HG03108 (cell line): ENCODE data around the gene BCL10.

Experiments
- ATAC-seq: cut with Tn5 transposase; IDR thresholded peaks from one replicate; pipeline ENCODE4 v1.9.1; 2021; ENCODE audit warnings: moderate library complexity; ENCODE audit not compliant: unreplicated experiment

The BCL10 gene

DNA sequence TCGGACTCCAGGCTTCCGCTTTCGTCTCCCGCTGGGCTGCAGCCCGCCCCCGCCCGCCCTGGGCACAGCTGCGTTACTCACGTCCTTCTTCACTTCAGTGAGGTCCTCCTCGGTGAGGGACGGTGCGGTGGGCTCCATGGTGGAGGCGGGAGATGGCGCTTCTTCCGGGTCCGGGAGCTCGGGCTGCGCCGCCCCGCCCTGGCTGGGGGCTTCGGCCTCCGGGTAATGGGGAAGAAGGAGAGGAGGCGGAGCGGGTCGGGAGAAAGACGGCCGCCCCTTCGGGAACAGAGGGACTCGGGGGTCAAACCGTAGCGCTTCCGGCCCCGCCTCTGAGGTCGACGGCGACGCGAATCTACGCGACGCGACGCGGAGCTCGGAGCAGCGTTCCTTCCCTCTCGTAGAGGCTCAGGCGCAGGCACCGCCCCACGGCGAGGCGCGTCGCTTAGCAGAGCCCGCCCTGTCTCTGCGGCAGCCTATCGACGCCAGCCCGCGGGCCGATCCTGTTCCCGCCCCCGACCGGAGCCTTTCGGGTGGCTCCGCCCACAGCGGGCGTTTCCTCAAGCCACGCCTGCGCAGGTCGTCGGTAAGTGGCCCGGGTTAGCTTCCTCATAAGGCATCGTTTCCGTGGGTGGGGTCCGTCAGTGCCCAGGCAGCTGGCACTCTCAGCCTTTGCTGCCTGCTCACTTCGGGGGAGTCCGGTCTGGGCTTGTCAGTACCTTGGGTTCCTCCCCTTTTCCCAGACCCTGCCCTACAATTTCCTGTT lies at the start of gene BCL10:
TSS of gene BCL10 (minus strand) at position 418 of the 763 bp plus-strand sequence. CDS start at position 138, 280 bp downstream.
- peak; percentile 96 for ATAC-seq

DNA sequence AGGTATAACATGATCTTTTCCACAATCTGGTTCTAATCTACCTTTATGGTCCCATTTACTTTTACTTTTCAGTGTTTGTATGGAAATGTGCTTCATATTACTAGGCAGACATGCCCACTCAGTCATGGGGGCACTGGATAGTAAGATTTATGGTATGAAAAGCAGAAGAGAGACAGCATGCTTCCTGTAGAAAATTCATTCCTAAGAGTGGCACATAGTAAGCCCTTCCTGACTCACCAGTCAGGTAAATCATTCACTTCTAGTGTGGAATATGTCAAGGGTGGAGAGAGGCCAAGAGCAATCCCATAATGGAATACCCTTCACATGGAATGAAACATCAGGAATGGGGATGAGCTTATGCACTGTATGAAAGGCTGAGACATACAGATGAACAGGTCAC lies 49.5 kb upstream of the BCL10 start:
- no peak for ATAC-seq

DNA sequence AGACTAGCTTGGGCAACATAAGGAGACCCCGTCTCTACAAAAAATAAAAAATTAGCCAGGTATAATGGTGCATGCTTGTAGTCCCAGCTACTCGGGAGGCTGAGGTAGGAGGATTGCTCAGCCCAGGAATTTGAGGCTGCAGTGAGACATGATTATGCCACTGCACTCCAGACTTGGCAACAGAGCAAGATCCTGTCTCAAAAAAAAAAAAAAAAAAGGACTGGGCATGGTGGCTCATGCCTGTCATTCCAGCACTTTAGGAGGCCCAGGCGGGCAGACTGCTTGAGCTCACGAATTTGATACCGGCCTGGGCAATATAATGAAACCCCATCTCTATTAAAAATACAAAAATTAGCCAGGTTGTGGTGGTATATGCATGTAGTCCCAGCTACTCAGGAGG lies 47.3 kb upstream of the BCL10 start:
- ATAC-seq, result no peak

DNA sequence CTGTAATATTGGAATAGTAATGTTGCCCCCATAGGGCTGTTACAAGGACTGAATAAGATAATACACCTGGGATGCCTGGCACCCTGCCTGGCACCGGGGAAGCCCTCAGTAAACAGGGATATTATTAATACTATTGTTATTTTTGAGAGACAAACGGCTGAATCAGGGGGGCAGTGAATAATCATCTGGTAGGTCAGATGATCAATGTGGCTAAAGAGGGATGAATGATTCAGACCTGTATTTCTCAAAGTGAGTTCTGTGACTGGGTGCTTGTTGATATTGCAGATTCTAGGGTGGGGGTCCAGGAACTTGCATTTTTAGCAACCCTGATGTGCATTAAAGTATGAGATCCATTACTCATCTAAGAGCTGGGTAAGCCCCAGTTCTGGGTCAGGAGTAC lies 46.2 kb upstream of the BCL10 start:
- no peak for ATAC-seq

DNA sequence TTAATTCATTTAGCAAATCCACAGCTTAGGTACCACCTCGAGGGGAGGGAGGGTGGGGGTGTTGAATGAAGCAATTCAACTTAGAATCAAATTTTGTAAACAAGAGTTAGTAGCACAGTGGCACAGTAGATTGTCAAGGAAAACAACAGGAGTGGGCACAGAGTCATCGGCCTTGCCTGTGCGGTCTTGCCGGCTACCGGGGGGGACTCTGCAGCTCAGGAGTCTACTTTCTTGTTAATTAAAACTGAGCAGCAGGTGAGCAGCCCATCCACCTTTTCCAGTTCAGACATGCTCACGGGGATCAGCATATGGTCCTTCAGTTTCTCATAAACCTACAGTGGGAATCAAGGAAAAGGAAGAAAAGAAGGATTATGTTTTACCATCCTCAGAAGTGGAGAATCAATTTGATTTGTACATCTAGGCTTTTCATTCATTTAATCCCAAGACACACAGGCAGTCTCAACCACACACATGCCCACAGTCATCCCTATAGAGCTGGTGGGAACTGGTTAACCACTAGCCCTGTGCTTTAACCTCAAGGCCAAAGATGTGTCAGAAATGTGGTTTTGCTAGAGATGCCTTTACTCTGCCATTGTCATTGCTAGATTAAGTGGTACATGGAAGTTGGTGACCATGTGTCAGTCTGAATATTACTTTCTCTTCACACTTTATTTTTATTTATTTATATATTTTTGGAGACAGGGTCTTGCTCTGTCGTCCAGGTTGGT lies 45.0 kb upstream of the BCL10 start:
- ATAC-seq, result no peak

DNA sequence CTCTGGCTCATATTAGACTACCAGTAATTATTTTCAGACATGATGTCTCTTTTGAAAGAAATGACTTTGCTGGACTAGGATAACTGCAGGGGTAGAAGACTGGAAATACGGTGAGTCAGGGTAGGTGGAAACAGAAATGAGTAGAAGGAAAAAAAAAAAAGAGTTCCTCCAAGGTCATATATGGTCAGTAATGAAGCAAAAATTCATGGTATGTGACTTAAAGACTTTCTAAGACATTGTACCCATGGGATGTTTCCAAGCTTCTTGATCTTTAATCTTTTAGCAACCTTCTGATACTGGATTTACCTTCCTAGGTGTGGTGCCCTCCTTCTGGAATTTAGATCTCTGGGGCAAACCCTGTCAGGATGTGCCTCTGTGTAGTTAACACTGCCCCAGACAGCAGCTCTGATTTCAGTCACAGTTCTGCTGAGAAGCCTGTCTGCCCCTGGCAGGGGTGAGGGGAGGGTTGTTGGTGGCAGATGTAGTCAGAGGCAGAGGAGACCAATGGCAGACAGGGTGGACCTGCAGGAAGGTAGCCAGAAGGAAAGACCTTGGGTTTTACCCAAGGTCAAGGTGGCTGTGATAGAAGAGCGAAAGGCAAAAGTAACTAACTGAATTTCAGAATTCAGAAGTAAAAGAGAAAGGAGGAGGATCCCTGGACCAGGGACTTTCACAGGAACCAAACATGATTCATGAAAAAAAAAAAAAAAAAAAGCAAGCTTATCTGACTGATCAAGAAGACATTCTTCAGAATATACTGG lies 44.1 kb upstream of the BCL10 start:
- ATAC-seq, result no peak

DNA sequence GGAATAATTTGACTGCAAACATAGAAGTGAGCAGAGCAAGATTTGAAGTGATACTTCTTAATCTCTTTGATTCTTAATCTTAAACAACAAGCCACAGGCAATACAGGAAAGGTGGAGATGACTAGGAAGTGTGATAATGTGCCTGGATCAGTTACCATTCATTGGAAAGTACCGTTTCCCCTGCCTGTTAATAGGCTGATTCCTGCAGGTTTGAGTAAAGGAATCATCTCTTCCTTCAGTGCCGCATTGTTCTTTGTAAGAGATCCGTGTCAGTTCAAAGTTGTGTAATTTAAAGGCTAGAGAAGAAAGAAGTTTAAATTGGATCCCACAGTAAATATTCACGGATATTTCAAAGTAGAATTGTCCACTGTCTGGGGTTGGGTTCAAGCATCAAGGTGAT lies 43.5 kb upstream of the BCL10 start:
- no peak for ATAC-seq

DNA sequence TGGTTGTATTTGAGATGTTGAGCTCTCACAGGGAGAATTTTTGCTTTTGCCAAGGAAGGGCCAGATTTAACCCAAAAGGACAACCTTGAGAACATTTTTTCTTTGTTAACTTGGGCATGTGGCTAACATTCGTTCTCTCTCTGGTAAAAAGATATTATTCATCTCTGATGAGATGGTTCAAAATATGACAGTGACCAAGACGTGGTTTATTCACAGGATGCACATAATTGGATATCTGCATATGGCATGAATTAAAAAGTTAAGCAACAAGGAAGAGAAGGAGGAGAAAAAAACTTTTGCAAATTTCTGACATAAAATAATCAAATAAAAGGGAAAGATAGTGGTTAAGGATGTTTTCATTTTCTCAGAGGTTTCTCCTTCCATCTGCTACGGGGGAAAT lies 43.1 kb upstream of the BCL10 start:
- no peak for ATAC-seq

DNA sequence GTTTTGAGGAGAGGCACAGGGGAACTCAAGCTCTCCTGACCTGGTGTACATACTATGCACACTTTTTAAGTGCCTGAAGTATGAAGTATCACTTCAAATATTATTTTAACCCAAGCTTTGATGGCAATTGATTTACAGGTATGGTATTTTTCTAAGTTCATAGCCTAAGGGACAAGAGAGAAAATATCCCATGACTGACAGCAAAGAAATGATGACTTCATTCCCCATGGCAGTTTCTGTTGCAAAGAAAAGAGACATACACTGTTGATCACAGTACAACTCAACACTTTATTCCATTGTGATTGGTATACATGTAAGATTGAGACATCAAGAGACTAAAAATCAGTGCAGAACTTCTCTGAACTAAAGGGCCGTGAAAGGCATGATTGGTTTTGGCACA lies 41.8 kb upstream of the BCL10 start:
- no peak for ATAC-seq

DNA sequence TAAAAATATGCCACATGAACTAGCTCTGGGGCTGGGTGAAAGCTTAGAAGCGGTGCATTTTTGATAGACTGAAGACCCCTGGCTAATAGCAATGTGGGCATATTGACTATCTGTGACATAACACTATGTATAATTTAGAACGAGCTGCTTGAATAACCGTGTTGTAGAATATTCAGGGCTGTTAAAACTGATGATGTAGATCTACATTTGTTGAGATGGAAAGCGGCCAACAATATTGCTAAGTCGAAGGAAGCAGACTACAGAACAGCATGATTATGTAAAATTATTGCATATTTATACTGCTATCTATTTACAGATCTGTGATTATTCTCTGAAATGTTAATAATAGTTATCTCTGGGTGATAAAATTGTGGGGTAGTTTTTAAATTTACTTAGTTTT lies 41.1 kb upstream of the BCL10 start:
- ATAC-seq, result no peak

DNA sequence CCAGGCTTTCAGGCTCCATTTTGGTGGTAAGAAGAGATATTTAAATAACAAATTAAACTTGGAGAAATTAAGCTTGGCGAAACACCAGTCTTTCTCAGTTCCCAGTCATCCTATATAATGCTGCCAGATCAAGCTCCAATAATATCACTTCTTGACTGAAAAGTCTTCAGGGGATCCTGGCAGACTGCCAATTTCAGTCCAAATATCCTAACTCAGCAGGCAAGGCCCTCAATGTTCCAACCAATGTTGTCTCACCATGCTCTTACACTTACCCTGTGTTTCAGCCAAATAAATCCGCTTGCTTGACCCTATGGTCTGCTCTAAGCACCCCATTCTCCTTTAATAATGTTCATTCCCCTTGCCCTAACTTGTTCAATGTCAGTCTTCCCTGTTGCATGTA lies 39.9 kb upstream of the BCL10 start:
- no peak for ATAC-seq

DNA sequence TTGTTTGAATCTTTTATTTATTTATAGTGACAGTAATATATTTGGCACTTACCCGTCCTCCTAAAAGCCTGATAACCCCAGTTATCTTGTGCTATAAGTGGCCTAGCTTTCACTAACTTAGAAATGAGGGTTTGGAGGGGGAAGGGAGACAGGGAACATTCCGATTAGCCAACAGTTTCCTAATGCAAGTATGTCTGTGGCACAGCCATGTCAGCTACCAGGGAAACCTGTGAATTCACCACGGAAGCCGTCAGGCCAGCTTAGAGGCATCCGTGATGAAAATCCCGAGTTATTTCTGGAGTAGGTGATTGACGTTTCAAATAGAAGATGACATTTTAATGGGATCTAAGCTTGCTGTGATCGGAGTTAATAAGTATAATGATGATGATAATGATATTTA lies 39.4 kb upstream of the BCL10 start:
- no peak for ATAC-seq

DNA sequence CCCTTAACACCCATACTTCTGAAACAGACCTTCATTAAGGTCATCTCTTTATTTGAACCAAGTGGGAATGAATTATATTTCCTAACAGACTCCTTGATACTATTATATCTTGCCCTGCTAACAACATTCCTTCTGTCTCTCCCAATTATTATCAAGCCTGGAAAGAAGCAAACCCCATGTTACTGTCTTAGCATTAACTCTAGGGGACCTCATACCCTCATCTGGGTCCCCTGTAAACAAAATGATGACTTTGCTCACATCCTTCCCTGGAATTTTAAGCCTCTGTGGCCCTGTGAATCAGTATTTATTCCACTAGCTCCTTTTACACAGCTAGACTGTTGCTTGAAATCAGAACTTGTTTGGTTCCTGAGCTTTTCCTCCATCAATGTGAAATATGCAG lies 38.3 kb upstream of the BCL10 start:
- no peak for ATAC-seq

DNA sequence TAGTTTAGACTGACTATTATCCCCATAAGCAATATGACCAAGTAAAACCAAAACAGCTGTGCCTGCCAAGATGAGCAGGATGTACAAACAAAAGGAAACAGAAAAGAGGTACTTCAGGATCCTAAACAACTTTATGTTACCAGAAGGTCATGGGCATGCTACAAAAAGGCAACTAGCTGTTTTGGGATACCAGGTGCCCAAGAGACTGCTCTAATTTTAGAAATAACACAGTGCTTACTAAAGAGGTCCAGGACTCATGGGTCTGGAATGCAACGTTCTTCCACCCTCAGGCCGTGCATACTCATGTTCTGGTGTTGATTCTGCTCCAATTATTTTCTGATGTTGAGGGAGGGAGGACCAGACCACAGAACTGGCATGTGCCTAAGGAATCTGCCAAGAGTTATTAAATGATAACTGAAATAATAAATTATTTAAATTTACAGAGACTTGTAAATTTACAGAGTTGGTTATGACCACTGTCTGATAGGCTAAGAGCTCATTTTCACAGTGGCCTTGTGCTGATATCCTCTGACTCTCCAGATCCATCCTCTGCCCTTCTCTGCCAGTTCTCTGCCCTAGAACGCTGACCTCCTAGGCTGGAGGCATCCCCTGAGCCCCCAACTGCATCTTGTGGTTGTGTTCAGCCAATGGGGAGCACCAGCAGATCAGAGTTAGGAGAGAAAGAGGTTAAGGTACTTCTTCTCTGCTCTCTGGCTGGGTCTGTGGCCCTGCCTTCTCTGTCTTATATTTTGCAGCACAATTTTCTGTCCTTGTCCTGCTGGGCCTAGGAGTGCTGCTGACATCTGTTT lies 37.7 kb upstream of the BCL10 start:
- ATAC-seq, result no peak

DNA sequence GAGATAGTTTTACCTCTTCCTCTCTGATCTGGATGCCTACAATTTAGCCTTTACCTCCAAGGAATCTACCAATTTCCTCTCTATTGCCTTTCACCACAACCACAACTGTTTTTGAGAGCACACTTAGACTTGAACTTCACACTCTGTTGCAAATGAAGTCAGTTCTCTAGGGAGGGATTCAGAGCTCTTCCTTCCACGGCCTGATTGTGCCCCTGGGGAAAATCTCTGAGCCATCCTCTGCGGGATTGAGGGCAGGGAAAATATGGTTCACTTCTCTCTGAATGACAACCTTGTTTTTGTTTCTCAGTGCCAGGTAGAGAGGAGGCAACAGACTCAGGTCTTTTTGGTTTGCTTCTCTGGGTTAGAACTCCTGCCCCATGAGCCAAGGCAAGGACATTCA lies 35.4 kb upstream of the BCL10 start:
- no peak for ATAC-seq

DNA sequence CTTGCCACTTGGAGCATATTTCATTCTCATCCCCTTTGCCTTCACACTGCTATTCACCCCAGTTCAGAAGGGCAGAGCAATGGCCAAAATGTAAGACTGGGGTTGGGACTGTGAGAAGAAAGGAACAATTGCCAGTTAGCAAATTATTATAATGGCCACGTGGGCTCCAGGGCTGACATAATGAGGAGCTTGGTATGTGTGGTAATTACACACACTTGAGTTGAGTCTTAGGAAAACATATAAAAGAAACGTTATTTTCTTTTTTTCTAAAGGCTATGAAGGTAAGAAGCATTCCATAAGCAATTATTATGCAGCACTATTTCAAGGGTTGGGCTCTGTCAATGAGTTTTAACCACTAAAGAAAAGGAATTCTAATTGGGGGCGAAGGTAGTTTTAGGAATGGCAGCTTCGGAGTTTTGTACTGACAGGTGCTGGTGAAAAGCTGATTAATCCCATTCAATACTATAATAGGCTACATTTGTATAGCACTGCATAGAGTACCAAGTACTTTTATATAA lies 32.5 kb upstream of the BCL10 start:
- no peak for ATAC-seq

DNA sequence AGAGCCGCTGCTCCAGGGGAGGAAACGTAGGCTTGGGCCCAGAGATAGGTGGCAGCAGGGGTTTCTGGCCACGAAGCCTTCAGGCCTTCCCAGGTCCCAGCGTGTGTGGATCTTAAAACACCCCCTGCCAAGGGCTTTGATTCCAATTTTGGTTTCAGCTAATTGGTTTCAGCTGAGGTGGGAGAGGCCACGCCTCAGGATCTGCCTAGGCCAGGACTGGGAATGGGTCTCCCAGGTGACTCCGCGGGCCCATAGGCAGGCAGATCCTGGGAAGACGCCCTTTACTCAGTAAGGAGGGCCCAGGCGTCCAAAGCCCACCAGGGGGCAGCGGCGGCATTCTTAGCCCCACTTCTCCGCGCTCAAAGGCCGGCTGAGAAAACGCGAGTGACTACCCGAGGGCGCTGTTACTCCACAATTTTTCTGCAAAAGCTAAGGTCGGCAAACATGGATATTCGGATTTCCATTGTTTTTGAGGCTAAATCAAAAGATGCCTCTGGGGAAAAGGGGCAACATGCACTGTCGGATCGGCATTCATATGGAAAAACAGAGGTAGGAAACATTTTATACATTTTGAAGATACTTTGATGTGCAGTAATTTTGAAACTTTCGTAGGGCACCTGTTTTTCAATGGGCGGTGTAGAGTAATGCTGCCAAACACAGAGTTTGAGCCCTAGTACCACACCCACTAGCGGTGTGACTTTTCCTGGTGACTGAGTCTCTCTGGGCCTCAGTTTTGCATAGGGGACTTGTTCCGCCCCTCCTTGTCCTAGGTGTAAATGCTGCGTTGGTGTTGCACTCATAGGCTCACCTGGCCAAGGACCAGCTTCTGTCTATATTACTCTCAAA lies 31.8 kb upstream of the BCL10 start:
- ATAC-seq, result peak; percentile 93

DNA sequence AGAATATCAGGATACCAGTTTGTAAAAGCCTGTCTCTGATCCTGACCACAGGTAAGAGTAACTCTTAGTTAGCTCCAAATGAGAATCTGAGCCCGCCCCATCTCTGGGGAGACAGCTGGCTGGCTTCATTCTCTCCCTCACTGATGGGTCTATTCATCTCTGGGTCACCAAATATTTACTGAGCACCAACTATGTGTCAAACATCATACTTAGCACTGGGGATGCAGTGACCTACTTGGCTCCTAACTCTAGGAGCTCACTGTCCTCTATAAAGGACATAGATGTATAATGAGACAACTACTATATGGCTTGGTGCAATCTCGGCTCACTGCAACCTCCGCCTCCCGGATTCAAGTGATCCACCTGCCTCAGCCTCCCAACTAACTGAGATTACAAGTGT lies 29.8 kb upstream of the BCL10 start:
- no peak for ATAC-seq

DNA sequence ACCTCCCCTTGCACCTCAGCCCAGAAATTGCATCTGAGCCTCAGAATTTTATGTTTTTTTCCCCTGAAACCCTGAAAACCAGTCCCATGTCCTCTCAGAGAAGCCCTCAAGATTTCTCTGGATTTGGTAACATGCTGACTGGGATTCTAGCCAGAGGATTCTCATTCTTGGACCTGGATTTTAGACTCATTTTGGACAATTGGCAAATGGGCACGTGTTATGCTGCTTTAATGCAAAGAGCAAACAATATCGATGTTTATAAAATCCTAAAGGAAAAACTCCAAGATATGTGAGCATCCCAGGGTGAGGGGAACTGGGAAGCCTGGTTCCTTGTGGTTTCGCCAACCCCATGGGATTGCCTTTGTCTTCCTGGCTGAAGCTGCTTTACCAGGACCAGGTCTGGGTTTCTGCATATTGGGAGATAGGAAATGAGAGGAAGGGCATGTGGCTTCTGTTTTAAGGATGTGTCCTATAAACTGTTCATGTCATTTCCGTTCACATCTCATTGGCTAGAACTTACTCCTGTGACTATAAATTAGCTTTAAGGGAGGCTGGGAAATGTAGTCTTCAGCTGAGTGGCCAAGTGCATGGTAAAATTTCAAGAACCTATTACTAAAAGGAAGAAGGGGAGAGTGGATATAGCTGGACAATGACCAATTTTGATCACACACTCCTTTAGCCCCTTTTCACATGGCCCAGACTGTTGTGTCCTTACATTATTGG lies 27.2 kb upstream of the BCL10 start:
- no peak for ATAC-seq
